ENCODE measurements around the gene CAMKK2. TPM values are rescaled to one million over a fixed set of nuclear protein-coding genes. Genes with fewer than 3 reads are reported as not detected.

The CAMKK2 gene
- total RNA-seq, 1 donor = 22.8 TPM

GRCh38 chr12:121255433-121255832 is 41.1 kb downstream of the CAMKK2 start:
- no peak for TF ChIP-seq CTCF (IDR thresholded peaks at IDR 0.05; ENCODE audit: extremely low read depth, low read depth, low read length)
- Histone ChIP-seq H3K27me3 (ENCODE audit: insufficient read depth, low read length) (no peaks in the 10 kb centered on the region), H3K27ac (ENCODE audit: low read depth, low read length) (no peak overlapping the region), H3K79me2 (ENCODE audit: insufficient read depth, low read length) (no peaks in the 10 kb centered on the region), H3K4me1 (ENCODE audit: insufficient read depth, low read length) (no peaks in the 10 kb centered on the region), H3K4me2 (ENCODE audit: insufficient read depth, low read length) (no peak overlapping the region), H3K9me3 (ENCODE audit: low read depth, low read length) (no peaks in the 10 kb centered on the region), H2AFZ (ENCODE audit: low read length) (no peak overlapping the region), H3K4me3 (ENCODE audit: insufficient read depth, low read length) (no peak overlapping the region), H4K20me1 (ENCODE audit: insufficient read depth, low read length) (no peaks in the 10 kb centered on the region), H3K36me3 (ENCODE audit: insufficient read depth, low read length) (peaks cover 61% of the 10 kb centered on the region)
- no peak for DNase-seq (ENCODE audit: insufficient read length, low spot score, missing footprints)

- no peak for DNase-seq (ENCODE audit: insufficient read length, low spot score, missing footprints)
- no peaks in the 10 kb centered on the region for H3K27me3 ChIP-seq (ENCODE audit: insufficient read depth, low read length)
- no peak overlapping the region for H3K4me2 ChIP-seq (ENCODE audit: insufficient read depth, low read length)
- H3K9me3 ChIP-seq (ENCODE audit: low read depth, low read length) = no peaks in the 10 kb centered on the region
- H3K4me3 ChIP-seq (ENCODE audit: insufficient read depth, low read length) = no peak overlapping the region
- H3K36me3 ChIP-seq (ENCODE audit: insufficient read depth, low read length) = peaks cover 60% of the 10 kb centered on the region
- H2AFZ ChIP-seq (ENCODE audit: low read length) = no peak overlapping the region
- no peaks in the 10 kb centered on the region for H3K4me1 ChIP-seq (ENCODE audit: insufficient read depth, low read length)
- H3K79me2 ChIP-seq (ENCODE audit: insufficient read depth, low read length) = no peaks in the 10 kb centered on the region
- no peak overlapping the region for H3K27ac ChIP-seq (ENCODE audit: low read depth, low read length)
- no peak for TF ChIP-seq CTCF (IDR thresholded peaks at IDR 0.05; ENCODE audit: extremely low read depth, low read depth, low read length)
- H4K20me1 ChIP-seq (ENCODE audit: insufficient read depth, low read length) = no peaks in the 10 kb centered on the region
Measured at GRCh38 chr12:121253638-121254335, 42.7 kb downstream of the CAMKK2 start.

- no peak overlapping the region for H2AFZ ChIP-seq (ENCODE audit: low read length)
- no peaks in the 10 kb centered on the region for H3K4me1 ChIP-seq (ENCODE audit: insufficient read depth, low read length)
- H3K36me3 ChIP-seq (ENCODE audit: insufficient read depth, low read length) = peaks cover 69% of the 10 kb centered on the region
- no peaks in the 10 kb centered on the region for H3K9me3 ChIP-seq (ENCODE audit: low read depth, low read length)
- H3K79me2 ChIP-seq (ENCODE audit: insufficient read depth, low read length) = no peaks in the 10 kb centered on the region
- no peak overlapping the region for H3K4me3 ChIP-seq (ENCODE audit: insufficient read depth, low read length)
- no peak overlapping the region for H3K27ac ChIP-seq (ENCODE audit: low read depth, low read length)
- DNase-seq (ENCODE audit: insufficient read length, low spot score, missing footprints) = no peak
- H3K27me3 ChIP-seq (ENCODE audit: insufficient read depth, low read length) = no peaks in the 10 kb centered on the region
- no peaks in the 10 kb centered on the region for H4K20me1 ChIP-seq (ENCODE audit: insufficient read depth, low read length)
- no peak for TF ChIP-seq CTCF (IDR thresholded peaks at IDR 0.05; ENCODE audit: extremely low read depth, low read depth, low read length)
- no peak overlapping the region for H3K4me2 ChIP-seq (ENCODE audit: insufficient read depth, low read length)
Measured at GRCh38 chr12:121252712-121253345, 43.7 kb downstream of the CAMKK2 start.

- Histone ChIP-seq H3K4me1 (ENCODE audit: insufficient read depth, low read length) (no peaks in the 10 kb centered on the region), H3K9me3 (ENCODE audit: low read depth, low read length) (no peaks in the 10 kb centered on the region), H3K4me2 (ENCODE audit: insufficient read depth, low read length) (no peak overlapping the region), H3K27ac (ENCODE audit: low read depth, low read length) (no peak overlapping the region), H4K20me1 (ENCODE audit: insufficient read depth, low read length) (no peaks in the 10 kb centered on the region), H3K36me3 (ENCODE audit: insufficient read depth, low read length) (peaks cover 71% of the 10 kb centered on the region), H3K27me3 (ENCODE audit: insufficient read depth, low read length) (no peaks in the 10 kb centered on the region), H2AFZ (ENCODE audit: low read length) (no peak overlapping the region), H3K4me3 (ENCODE audit: insufficient read depth, low read length) (no peak overlapping the region), H3K79me2 (ENCODE audit: insufficient read depth, low read length) (no peaks in the 10 kb centered on the region)
- DNase-seq (ENCODE audit: insufficient read length, low spot score, missing footprints) = no peak
- TF ChIP-seq CTCF (IDR thresholded peaks at IDR 0.05; ENCODE audit: extremely low read depth, low read depth, low read length) = no peak
Measured at GRCh38 chr12:121251838-121252237, 44.7 kb downstream of the CAMKK2 start.
